HCT116 (cell line): Measurements from ENCODE around the gene CD40.

Experiments used
- POLR2A ChIP-seq: IDR thresholded peaks from 2 replicates; pipeline ENCODE4 v1.7.0; 2011; ENCODE audit warnings: borderline replicate concordance; ENCODE audit not compliant: insufficient read depth, insufficient read length; ENCODE audit errors: extremely low read depth
- POLR2AphosphoS5 ChIP-seq: IDR thresholded peaks from 2 replicates; pipeline ENCODE4 v1.6.1; 2011; ENCODE audit warnings: mild to moderate bottlenecking, low read depth, low read length, moderate library complexity
- RAD21 ChIP-seq: IDR thresholded peaks from 2 replicates; pipeline ENCODE4 v1.6.1; 2012; ENCODE audit warnings: low read depth, mild to moderate bottlenecking
- YY1 ChIP-seq: IDR thresholded peaks from 2 replicates; pipeline ENCODE4 v1.6.1; 2011; ENCODE audit warnings: low read length, low read depth, moderate library complexity, mild to moderate bottlenecking; ENCODE audit not compliant: insufficient replicate concordance; ENCODE audit errors: extremely low read depth
- TF ChIP-seq, protein P1 (sequence below), 3 experiments: fragments of 200-600 bp in 1 of 3; sonication (generic) in 1 of 3; IDR thresholded peaks in 2 of 3; conservative IDR thresholded peaks in 1 of 3; 2 replicates each; pipeline ENCODE4 v1.5.1; 2012 to 2017; ENCODE audit warnings: low read depth in 2 of 3, low read length in 2 of 3, antibody characterized with exemption in 1 of 3, borderline replicate concordance in 1 of 3, control low read depth in 1 of 3, mild to moderate bottlenecking in 1 of 3, mixed read lengths in 1 of 3, mixed run types in 1 of 3, moderate library complexity in 1 of 3; ENCODE audit not compliant: insufficient read depth in 1 of 3

DNA sequence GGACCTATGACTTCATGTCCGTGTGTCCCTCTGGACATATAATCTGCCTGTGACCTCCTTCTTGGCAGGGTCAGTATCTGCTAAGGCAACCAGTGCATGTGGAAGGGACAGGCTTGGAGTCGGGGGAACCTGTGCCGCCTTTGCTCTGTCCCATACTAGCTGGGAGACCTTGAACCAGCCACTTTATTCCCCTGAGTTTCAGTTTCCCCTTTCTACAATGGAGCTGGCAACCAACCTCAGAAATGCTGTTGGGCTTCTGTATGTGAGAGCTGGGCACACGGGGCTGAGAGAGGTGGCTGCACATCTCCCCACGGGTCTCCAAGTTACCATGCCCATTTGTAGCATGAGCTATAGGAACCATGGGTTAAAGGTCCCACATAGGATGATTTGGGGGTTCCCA, 53.8 kb downstream of the CD40 start:
- no peak for TF ChIP-seq YY1
- no peak for TF ChIP-seq POLR2A
- TF ChIP-seq, protein P1, sequence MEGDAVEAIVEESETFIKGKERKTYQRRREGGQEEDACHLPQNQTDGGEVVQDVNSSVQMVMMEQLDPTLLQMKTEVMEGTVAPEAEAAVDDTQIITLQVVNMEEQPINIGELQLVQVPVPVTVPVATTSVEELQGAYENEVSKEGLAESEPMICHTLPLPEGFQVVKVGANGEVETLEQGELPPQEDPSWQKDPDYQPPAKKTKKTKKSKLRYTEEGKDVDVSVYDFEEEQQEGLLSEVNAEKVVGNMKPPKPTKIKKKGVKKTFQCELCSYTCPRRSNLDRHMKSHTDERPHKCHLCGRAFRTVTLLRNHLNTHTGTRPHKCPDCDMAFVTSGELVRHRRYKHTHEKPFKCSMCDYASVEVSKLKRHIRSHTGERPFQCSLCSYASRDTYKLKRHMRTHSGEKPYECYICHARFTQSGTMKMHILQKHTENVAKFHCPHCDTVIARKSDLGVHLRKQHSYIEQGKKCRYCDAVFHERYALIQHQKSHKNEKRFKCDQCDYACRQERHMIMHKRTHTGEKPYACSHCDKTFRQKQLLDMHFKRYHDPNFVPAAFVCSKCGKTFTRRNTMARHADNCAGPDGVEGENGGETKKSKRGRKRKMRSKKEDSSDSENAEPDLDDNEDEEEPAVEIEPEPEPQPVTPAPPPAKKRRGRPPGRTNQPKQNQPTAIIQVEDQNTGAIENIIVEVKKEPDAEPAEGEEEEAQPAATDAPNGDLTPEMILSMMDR (IDR thresholded peaks at IDR 0.05 in 2 of 3, conservative IDR thresholded peaks at IDR 0.05 in 1 of 3; ENCODE audit: borderline replicate concordance in 1 of 3, insufficient read depth in 1 of 3, low read depth in 2 of 3, low read length in 2 of 3) = no peak
- no peak for TF ChIP-seq POLR2AphosphoS5
- no peak for TF ChIP-seq RAD21
